H54 (cell line): ENCODE data around the gene SUFU.

Experiments
- DNase-seq: peaks from one replicate; pipeline ENCODE4 v3.0.0; 2011; ENCODE audit warnings: low spot score, mixed read lengths; ENCODE audit not compliant: insufficient read length
- FAIRE-seq: peaks from 3 replicates; lab custom pipeline; 2011; peaks lifted over from hg19 to GRCh38; lab: Jason Lieb, UNC
- POLR2A ChIP-seq: IDR thresholded peaks from 2 replicates; pipeline ENCODE4 v1.6.1; 2011; ENCODE audit warnings: low read depth, mild to moderate bottlenecking, low read length

The SUFU gene

DNA sequence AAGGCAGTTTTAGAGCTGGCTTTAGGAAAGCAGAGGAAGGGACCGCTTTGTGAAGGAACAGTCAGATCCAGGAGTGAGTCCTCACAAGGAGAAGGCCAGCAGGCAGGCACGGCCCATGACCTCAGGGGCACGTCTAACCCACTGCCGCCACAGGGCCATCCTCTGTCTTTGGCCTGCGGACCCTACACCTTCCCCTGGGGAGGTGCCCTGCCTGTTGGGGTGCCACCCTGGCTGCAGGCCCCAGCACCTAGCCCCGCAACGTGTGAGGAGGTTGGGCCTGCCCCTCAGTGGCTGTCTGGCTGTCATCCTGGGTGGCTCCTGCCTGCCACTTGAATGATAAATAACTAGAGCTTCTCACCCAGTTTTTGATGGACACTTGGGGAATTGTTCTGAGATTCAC, 109.5 kb downstream of the SUFU start:
- FAIRE-seq (no peak), DNase-seq (no peak)
- TF ChIP-seq POLR2A = no peak

DNA sequence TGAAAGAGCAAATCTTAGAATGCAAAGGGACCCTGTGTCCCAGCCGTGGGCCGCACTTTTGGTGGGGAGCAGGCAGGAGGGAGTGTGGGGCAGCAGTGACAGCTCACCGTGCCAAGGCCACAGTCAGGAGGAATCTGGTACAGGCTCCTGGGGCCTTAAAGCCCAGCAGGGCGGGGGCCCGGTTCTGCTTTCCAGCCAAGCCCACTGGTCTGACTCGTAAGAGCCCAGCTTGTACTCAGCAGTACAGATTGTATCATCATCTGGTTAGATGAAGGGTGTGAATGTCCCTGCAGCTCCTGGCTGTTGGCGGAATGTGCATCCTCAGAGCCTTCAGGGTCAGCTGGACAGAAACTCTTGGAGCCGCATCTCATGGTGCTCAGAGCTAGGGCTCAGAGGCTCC, 110.0 kb downstream of the SUFU start:
- no peak for TF ChIP-seq POLR2A
- DNase-seq (no peak), FAIRE-seq (no peak)

DNA sequence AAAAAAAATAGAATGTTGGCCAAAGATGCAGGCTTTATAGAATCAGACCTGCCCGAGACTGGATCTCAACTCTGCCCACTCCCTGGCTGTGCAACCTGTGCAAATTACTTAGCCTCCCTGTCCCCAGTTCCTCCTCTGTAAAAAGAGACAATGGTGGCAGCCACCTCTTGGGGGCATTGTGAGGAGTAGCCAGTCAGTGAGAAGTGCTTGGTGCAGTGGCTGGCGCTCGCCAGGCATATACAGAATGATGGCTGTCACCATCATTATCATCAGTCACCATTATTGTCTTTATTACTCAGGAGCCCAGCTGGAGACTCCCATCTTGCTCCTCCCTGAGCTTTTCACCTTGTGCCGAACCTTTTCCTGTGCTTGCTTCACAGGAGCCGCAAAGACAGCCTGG, 111.1 kb downstream of the SUFU start:
- FAIRE-seq (no peak), DNase-seq (no peak)
- TF ChIP-seq POLR2A = no peak

DNA sequence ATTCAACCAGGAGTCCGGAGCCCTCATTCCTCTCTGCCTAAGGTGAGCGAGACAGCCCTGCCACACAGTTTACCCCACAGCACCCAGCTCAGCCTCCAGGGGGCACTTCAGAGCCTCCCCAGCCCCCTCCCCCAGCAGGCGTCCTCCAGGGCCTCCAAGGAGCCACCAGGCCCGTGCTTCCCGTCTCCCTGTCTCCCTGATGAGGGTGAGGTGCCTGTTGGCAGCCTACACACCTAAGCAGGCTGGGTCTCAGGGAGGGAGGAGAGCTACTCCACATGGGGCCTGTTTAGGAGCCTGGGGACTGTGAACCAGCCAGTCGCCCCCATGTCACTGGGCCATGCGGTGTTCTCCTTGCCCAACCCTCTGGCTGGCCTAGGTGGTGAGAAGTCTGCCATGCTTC, 111.6 kb downstream of the SUFU start:
- TF ChIP-seq POLR2A = no peak
- DNase-seq (no peak), FAIRE-seq (no peak)

DNA sequence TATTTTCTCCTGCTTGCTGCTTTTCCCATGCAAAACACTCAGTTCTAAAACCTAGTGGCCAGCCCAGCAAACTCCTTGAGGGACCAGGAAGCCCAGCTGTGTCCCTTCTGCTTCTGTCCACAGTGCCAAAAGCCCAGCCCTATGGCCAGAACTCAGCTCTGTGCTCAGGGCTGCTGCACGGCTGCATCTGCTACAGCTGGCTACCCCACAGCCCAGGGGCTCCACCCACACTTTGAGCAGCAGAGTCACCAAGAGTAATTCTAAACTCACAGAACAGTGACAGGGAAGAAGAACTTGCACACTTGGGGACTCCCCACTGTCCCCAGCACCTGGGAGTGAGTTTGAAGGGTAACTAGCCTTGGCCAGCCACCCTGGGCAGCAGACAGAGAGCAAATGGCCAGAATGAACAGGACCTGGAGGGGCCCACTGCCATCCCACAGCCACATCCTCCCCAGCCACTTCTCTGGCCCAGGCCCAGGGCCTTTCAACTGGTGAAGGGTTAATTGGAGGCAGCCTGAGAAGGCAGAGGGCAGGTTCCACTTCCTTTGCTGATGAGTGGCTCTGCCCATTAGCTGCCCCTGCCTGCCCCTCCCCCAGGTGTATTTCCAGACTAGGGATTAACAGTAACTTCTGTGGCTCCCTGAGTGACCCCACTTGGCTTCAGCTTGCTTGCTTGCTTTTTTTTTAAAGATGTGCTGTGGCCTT, 112.4 kb downstream of the SUFU start:
- DNase-seq (no peak), FAIRE-seq (no peak)
- TF ChIP-seq POLR2A = no peak

DNA sequence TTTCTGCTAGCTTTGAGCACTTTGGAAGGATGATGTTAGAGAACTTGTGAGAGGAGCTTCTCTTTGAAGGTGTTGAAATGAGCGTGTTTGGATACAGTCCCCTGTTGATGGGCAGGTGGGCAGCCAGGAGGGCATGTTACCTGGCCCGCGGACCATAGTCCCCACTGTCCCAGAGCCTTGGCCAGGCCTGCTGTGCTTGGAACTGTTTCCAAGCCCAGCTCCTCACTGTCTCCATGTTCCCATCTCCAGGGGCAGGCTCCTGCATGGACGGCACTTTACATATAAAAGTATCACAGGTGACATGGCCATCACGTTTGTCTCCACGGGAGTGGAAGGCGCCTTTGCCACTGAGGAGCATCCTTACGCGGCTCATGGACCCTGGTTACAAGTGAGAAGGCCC, 113.3 kb downstream of the SUFU start:
- DNase-seq = no peak
- FAIRE-seq = no peak
- TF ChIP-seq POLR2A = no peak

DNA sequence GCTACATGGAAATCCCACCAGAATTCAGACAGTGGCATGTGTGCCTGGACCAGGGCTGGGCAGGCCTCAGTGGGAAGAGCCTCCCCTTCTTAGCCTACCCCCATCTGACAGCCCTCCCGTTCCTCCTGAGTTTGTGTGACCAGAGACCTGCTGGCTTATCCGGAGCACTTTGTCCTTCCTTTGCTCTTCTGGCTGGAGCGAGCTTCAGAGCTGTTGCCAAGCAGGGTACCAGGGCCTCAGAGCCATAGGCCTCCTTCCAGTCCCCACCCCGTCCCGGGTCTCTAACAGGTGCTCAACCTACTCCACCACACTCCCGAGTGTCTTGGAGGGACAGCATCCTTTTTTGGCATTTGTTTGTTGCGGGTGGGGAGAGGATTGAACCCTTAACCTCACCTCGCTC, 114.0 kb downstream of the SUFU start:
- TF ChIP-seq POLR2A = no peak
- no peak for FAIRE-seq
- DNase-seq = no peak

DNA sequence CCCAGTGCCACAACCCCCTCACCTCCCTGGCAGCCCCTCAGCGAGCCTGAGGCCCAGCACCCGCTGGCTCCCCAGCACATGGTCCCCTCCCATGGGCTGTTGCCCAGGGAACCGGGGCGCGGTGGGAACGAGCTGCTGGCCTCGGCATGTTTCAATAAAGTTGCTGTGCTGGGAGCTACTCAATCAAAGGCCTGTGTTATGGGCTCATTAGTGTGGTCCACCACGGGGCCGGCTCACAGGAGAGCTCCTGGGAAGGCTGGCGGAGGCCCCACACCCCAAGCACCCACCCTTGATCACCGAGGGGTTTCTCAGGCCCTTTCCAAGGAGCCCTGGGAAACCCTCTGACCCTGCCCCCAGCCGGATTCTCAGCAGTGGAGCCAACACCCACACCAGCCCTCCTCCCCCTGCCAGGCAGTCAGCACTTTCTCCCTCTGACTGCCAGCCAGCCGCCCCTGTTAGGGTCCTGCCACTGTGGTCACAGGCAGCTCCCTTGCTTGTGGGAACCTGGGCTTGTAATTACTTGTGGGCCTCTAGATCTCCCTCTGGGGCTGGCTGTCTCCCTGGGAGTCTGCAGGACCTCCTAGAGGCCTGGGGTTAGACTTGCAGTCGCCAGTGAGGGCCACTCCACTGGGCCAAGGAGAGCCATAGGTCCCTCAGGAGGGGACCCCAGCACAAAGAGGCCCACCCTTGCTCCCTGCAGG, 115.7 kb downstream of the SUFU start:
- FAIRE-seq (no peak), DNase-seq (no peak)
- no peak for TF ChIP-seq POLR2A

DNA sequence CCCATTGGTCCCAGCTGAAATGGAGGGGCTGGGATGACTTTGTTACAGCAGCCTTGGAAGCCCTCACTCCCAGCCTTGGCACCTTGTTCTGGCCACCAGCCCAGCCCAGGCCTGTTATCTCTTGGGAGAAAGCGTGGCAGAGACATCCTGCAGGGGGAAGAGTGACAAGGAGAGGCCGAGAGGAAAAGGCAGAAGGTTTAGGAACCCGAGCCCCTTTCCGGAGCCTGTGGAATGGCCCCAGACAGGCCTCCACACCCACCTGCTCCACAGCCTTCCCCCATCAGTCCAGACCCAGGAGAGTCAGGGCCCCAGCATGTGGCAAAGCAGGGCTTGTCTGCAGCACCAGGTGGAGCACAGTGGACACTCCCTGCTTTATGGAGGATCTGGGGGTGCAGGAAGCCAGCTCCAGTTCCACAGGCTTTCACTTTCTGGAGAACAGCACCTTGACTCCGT, 116.4 kb downstream of the SUFU start:
- TF ChIP-seq POLR2A = no peak
- DNase-seq = no peak
- no peak for FAIRE-seq

DNA sequence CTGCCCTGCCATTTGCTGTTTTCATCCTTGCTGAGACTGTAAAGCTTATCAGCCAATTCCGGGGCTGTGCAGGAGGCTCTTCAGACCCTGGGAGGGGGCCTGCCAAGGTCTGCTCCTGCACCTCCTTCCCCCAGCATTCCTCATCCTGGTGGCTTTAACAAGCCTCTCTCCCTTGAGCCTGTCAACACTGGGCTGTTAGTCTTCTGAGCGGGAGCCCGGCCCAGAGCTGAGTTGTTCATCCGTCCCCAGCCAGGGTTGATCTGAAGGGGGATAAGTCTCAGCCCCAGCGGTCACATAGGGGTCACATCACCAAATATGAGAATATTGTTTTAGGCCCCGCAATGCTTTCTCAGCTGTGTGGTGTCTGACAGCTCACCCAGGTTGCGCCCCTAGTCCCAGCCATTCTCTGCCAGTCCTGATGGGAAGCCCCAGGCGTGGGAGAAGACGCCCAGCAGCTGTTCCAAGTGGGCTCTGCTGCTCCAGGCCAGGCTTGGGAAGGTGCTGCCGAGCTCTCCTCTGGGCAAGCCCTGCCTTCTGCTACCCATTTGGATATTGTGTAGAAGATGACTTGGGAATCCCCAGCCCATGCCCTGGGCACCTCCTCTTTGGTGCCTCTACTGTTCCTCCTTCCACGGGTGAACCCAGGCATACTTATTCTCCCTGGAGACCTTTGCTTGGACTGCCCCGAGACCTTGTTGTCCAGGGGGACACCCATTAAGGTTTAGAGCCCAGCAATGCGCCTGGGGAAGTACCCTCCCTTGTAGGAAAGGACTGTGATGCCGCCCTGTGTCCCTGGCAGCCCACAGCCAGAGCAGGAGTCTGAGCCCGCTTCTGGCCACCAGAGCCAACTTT, 117.0 kb downstream of the SUFU start:
- DNase-seq (no peak), FAIRE-seq (no peak)
- TF ChIP-seq POLR2A = no peak

DNA sequence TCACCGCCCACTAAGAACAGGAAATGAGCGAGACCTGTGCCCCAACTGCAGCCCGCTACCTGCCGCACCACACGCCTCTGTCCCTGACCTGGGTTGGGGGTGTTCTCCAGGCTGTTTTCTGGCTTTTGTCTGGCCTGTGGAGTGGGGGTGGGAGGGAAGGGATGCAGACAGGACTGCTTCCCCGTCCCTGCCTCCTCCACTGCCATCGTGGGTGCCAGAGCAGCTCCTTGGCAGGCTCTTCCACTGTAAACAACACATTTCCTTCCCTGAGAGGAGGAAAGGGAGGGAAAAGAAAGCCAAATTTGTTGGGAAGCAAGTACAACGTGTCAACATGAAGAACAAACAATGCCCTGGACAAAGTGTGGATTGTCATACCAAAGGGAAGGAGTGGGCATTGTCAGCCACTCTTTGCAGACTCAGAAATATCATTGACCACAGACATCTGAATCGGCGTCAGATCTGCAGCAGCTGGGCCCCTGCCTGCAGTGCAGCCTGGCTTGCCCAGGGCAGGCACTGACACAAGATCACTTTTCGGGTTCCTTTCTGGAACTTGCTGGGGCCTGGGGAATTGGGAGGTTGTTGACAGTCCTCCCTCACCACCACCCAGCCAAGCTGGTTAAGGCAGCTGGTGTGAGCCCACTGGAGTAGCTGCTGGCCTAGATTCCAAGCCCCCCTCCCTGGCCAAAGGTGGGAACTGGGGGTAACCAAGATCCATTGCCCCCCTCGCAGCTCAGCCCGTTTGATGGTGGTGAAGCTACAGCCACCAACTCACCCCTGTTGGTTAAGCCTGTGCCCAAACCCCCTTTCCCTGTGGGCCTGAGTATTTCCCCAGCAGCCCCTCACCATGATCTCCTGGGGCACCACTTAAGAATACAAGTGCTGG, 117.9 kb downstream of the SUFU start:
- FAIRE-seq = no peak
- no peak for TF ChIP-seq POLR2A

DNA sequence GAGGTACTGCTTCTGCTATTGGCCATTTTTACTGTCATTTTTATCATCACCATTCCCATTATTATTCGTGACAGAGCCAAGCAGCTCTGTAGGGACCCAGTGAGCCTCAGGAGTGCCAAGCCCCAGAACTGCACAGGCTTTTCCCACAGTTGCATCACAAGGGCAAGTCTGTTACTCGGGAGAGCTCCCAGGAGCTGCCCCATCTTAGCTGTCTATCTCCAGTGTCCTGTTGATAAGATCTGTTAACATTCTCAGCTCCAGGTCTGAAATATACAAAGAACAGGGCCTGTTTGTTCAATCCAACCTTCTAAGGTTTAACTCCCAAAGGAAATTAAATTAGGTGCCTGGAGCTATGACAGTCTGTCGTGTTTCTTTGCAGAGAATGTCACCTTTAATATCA, 120.3 kb downstream of the SUFU start:
- DNase-seq (no peak), FAIRE-seq (no peak)
- no peak for TF ChIP-seq POLR2A

More for the DNA sequence above, 117.9 kb downstream of the SUFU start:
- no peak for DNase-seq

DNA sequence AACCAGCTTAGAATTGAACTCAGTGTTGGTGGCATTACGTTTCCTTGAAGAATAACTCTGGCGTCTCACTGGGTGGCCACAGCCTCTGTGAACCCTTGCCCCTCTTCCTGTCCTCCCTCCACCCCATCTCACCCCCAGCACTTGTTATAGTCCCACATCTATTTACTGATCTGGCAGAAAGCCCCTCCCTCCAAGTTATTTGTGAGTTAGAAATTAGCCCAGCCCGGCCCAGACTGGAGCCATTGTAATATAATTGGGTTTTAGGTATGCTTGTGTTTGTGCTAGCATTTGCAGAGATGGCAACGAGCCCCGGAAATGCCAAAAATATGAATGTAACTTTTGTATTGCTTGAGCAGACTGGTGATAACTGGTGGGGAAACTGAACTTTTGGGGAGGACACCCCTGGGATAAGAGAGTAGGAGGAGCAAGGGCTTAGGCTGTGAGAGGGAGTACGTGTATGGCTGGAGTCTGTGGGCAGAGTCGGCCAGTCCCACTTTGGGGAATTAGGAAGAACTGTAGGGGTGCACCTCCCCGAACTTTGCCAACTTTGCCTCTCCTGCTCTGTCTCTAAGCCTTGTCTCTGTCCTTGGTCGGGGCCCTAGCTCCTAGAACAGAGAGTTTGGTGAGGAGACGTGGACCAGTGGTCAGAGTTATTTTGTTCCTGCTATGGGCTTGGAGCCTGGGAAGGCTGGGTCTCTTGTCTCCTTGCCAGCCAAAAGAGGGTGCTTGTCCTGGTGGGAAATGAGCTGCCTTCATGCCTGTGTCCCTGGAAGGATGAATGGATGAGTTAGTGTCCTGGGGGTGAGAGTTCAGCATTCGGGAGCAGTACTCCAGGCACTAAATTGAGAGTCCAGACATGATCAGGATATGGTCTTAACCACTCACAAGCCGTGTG, 121.2 kb downstream of the SUFU start:
- no peak for TF ChIP-seq POLR2A
- no peak for FAIRE-seq
- no peak for DNase-seq
